Mesendoderm (in vitro differentiated cells): ENCODE results near the gene STON1.

ENCODE experiments used
- DNase-seq: peaks from one replicate; pipeline ENCODE4 v3.0.0; 2013
- H2AK5ac ChIP-seq: 2 replicates; pipeline ENCODE4 v1.6.1; 2013; ENCODE audit warnings: low read length, inconsistent platforms
- H2BK120ac ChIP-seq: 2 replicates; pipeline ENCODE4 v1.6.1; 2013; ENCODE audit warnings: low read depth, mild to moderate bottlenecking, low read length, moderate library complexity, mixed read lengths
- H2BK15ac ChIP-seq: replicated peaks from 2 replicates; pipeline ENCODE4 v1.6.1; 2013; ENCODE audit warnings: low read depth, mild to moderate bottlenecking, moderate library complexity
- H2BK5ac ChIP-seq: 2 replicates; pipeline ENCODE4 v1.6.1; 2013; ENCODE audit warnings: low read length, inconsistent platforms
- H3K18ac ChIP-seq: 2 replicates; pipeline ENCODE4 v1.6.1; 2013; ENCODE audit warnings: mild to moderate bottlenecking, low read length, mixed read lengths
- H3K23ac ChIP-seq: one replicate; pipeline ENCODE4 v1.6.1; 2013; ENCODE audit warnings: low read length
- H3K27ac ChIP-seq: 2 replicates; pipeline ENCODE4 v1.5.1; 2013; ENCODE audit warnings: low read depth, mild to moderate bottlenecking, inconsistent platforms, low read length, moderate library complexity
- H3K27me3 ChIP-seq: 2 replicates; pipeline ENCODE4 v1.6.1; 2013; ENCODE audit warnings: low read length, control low read depth, mild to moderate bottlenecking, inconsistent platforms; ENCODE audit not compliant: insufficient read depth, poor library complexity
- H3K36me3 ChIP-seq: 2 replicates; pipeline ENCODE4 v1.6.1; 2013; ENCODE audit warnings: low read length, inconsistent platforms; ENCODE audit not compliant: control insufficient read depth, insufficient read depth
- H3K4ac ChIP-seq: one replicate; pipeline ENCODE4 v1.6.1; 2013; ENCODE audit warnings: low read depth, mild to moderate bottlenecking, low read length, moderate library complexity
- H3K4me1 ChIP-seq: 2 replicates; pipeline ENCODE4 v1.6.1; 2013; ENCODE audit warnings: low read depth, low read length, inconsistent platforms; ENCODE audit not compliant: control insufficient read depth
- H3K4me2 ChIP-seq: 2 replicates; pipeline ENCODE4 v1.6.1; 2013; ENCODE audit warnings: low read length
- H3K4me3 ChIP-seq: 2 replicates; pipeline ENCODE4 v1.5.1; 2013; ENCODE audit warnings: mild to moderate bottlenecking, low read length
- H3K56ac ChIP-seq: one replicate; pipeline ENCODE4 v1.6.1; 2013; ENCODE audit warnings: low read length
- H3K79me1 ChIP-seq: 2 replicates; pipeline ENCODE4 v1.6.1; 2013; ENCODE audit warnings: low read length, inconsistent platforms
- H3K79me2 ChIP-seq: 2 replicates; pipeline ENCODE4 v1.6.1; 2013; ENCODE audit warnings: mild to moderate bottlenecking, low read length; ENCODE audit not compliant: control insufficient read depth, insufficient read depth
- H3K9ac ChIP-seq: 2 replicates; pipeline ENCODE4 v1.6.1; 2013; ENCODE audit warnings: low read length, inconsistent platforms
- H4K5ac ChIP-seq: one replicate; pipeline ENCODE4 v1.6.1; 2013; ENCODE audit warnings: low read length
- H4K8ac ChIP-seq: one replicate; pipeline ENCODE4 v1.6.1; 2013; ENCODE audit warnings: low read depth, mild to moderate bottlenecking, control low read depth, low read length, moderate library complexity
- WGBS: extraction: QIAGEN DNeasy Blood & Tissue Kit; methylation state at CpG from one replicate; pipeline ENCODE4 v1.1.7; 2013; ENCODE audit warnings: low lambda C conversion rate, missing lambda C conversion rate; ENCODE audit not compliant: insufficient coverage; ENCODE audit errors: extremely low coverage; 5-methylcytosine and 5-hydroxymethylcytosine counted together

The STON1 gene

GRCh38 chr2:48508461-48509124, 21.4 kb upstream of the STON1 start:
- no peaks in the 10 kb centered on the region for H3K79me2 ChIP-seq
- no peaks in the 10 kb centered on the region for H3K79me1 ChIP-seq
- peak overlapping the region; percentile 50 for H3K9ac ChIP-seq
- H3K27ac ChIP-seq = peak overlapping the region; percentile 92
- H2BK120ac ChIP-seq = peak overlapping the region; percentile 5
- H2BK15ac ChIP-seq = no peak overlapping the region
- no peak overlapping the region for H4K8ac ChIP-seq
- H3K23ac ChIP-seq = no peak overlapping the region
- peak overlapping the region; percentile 93 for H2BK5ac ChIP-seq
- peak overlapping the region; percentile 59 for H4K5ac ChIP-seq
- peak overlapping the region; percentile 91 for H3K56ac ChIP-seq
- no peak overlapping the region for H2AK5ac ChIP-seq
- no peaks in the 10 kb centered on the region for H3K36me3 ChIP-seq
- H3K18ac ChIP-seq = no peak overlapping the region
- DNase-seq = peak; percentile 95
- no peak overlapping the region for H3K4me2 ChIP-seq
- H3K27me3 ChIP-seq = no peaks in the 10 kb centered on the region
- WGBS = no CpG with 5 or more reads among the region's 5 CpGs
- H3K4me3 ChIP-seq = no peak overlapping the region
- H3K4ac ChIP-seq = no peak overlapping the region
- peaks cover 3% of the 10 kb centered on the region for H3K4me1 ChIP-seq

DNA sequence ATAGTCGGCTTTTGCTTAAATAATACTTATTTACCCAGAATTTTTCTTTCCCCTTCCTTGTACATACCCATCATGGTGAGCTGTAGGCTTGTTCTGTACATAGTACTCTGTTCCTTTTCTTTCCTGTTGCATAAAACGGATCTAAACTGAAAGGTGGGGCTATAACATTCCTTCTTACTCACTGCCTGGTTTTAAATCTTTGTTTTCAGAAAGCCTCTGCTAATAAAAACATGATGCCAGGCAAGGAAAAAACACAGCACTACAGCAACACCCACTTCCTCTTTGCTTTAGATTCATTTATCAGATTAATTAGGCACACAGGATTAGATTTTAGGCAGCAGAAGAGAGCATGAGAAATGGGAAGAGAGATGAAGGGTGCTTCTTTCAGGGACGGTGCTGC, 19.6 kb upstream of the STON1 start:
- no peak overlapping the region for H4K8ac ChIP-seq
- no peak overlapping the region for H3K9ac ChIP-seq
- H3K4me1 ChIP-seq = peaks cover 3% of the 10 kb centered on the region
- H2BK15ac ChIP-seq = no peak overlapping the region
- no peak overlapping the region for H3K4me2 ChIP-seq
- no peak overlapping the region for H4K5ac ChIP-seq
- peak overlapping the region; percentile 39 for H3K18ac ChIP-seq
- no peak overlapping the region for H3K56ac ChIP-seq
- no peaks in the 10 kb centered on the region for H3K79me1 ChIP-seq
- no peak overlapping the region for H3K4me3 ChIP-seq
- H3K4ac ChIP-seq = no peak overlapping the region
- no peak for DNase-seq
- no peaks in the 10 kb centered on the region for H3K36me3 ChIP-seq
- H3K27ac ChIP-seq = no peak overlapping the region
- H2BK120ac ChIP-seq = no peak overlapping the region
- H3K79me2 ChIP-seq = no peaks in the 10 kb centered on the region
- H3K27me3 ChIP-seq = no peaks in the 10 kb centered on the region
- WGBS = no CpG with 5 or more reads among the region's 3 CpGs
- H3K23ac ChIP-seq = no peak overlapping the region
- H2AK5ac ChIP-seq = no peak overlapping the region
- H2BK5ac ChIP-seq = no peak overlapping the region

GRCh38 chr2:48511849-48512470, 18.0 kb upstream of the STON1 start:
- H3K4me2 ChIP-seq = no peak overlapping the region
- H2BK5ac ChIP-seq = no peak overlapping the region
- DNase-seq = no peak
- no CpG with 5 or more reads among the region's 3 CpGs for WGBS
- H4K8ac ChIP-seq = peak overlapping the region; percentile 28
- no peak overlapping the region for H3K4me3 ChIP-seq
- H3K23ac ChIP-seq = no peak overlapping the region
- no peaks in the 10 kb centered on the region for H3K79me1 ChIP-seq
- H3K79me2 ChIP-seq = no peaks in the 10 kb centered on the region
- H3K9ac ChIP-seq = no peak overlapping the region
- no peak overlapping the region for H4K5ac ChIP-seq
- H3K4me1 ChIP-seq = peaks cover 3% of the 10 kb centered on the region
- H3K27me3 ChIP-seq = no peaks in the 10 kb centered on the region
- H3K36me3 ChIP-seq = peaks cover 4% of the 10 kb centered on the region
- H2AK5ac ChIP-seq = no peak overlapping the region
- H2BK15ac ChIP-seq = no peak overlapping the region
- no peak overlapping the region for H3K18ac ChIP-seq
- no peak overlapping the region for H3K4ac ChIP-seq
- no peak overlapping the region for H3K27ac ChIP-seq
- H2BK120ac ChIP-seq = no peak overlapping the region
- no peak overlapping the region for H3K56ac ChIP-seq

DNA sequence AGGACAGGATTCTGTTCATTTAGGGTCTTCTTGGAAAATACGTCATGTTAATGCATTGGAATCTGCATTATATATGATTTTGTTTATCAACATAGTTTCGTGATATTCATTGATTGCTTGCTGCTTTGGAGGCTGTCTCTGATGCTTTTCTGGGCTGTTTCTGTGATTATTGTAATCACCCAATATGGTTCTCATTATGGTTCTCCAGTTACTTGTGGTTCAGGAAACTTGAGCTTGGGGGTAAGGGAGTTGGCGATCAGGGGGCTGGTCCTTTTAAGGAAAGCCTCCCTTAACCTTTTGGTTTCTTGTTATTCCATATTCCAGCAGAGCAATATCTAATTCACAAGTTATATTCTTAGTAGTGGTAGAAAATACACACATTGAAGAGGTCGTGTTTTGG, 17.4 kb upstream of the STON1 start:
- peaks cover 5% of the 10 kb centered on the region for H3K36me3 ChIP-seq

DNA sequence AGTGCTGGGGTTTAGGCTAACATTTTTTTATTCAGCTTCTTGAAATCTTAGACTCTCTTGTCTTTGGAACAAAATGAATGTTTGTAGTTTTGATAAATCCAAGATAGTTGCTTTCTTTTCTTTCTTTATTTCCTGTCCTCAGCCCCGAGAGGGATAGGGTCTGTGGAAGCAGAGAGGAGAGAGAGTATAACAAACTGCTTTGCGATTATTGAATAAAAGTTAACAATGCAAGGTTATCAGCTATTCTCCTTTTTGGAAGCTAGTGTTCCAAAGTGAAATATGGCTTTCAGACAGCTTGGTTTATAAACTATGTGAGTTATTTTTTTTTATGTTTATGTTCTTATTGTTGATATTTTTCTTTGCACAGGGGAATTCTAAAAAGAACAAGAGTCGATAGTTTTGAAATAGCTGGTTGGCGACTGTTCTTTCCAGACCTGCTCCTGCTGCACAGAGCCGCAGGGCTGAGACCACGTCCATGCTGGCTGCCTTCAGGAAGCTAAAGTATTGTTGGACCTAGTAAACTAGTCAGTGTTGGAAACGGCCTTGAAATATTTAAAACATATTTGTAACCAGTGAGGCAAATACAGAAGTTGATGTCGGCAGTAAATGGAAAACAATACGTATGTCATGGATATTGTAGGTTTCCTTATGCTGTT, 15.5 kb upstream of the STON1 start:
- Histone ChIP-seq H4K5ac (no peak overlapping the region), H3K27ac (no peak overlapping the region), H3K79me2 (no peaks in the 10 kb centered on the region), H3K56ac (no peak overlapping the region), H3K18ac (no peak overlapping the region), H4K8ac (no peak overlapping the region), H2AK5ac (no peak overlapping the region), H3K4me2 (no peak overlapping the region), H3K23ac (no peak overlapping the region), H3K4me1 (no peaks in the 10 kb centered on the region), H2BK5ac (no peak overlapping the region), H3K79me1 (no peaks in the 10 kb centered on the region), H2BK15ac (no peak overlapping the region), H3K36me3 (peaks cover 5% of the 10 kb centered on the region), H3K4ac (no peak overlapping the region), H3K4me3 (no peak overlapping the region), H3K27me3 (no peaks in the 10 kb centered on the region), H3K9ac (no peak overlapping the region), H2BK120ac (no peak overlapping the region)
- WGBS = no CpG with 5 or more reads among the region's 9 CpGs
- no peak for DNase-seq

More for the DNA sequence above, 17.4 kb upstream of the STON1 start:
- Histone ChIP-seq H3K9ac (no peak overlapping the region), H3K79me2 (no peaks in the 10 kb centered on the region), H3K56ac (no peak overlapping the region), H3K4ac (no peak overlapping the region), H2BK15ac (no peak overlapping the region), H3K79me1 (no peaks in the 10 kb centered on the region), H2BK5ac (no peak overlapping the region), H2BK120ac (no peak overlapping the region), H4K5ac (no peak overlapping the region), H3K4me3 (no peak overlapping the region), H3K18ac (no peak overlapping the region), H3K27ac (no peak overlapping the region), H3K27me3 (no peaks in the 10 kb centered on the region), H2AK5ac (no peak overlapping the region), H3K4me1 (peaks cover 3% of the 10 kb centered on the region), H3K23ac (no peak overlapping the region), H3K4me2 (no peak overlapping the region), H4K8ac (no peak overlapping the region)
- no CpG with 5 or more reads among the region's 4 CpGs for WGBS
- no peak for DNase-seq
